ENCODE measurements around the gene SNW1.
A peak's percentile ranks its signal among the peaks of the same experiment; 100 is the strongest.
"Not testable (repeated sequence)": the region's sequence is repeated elsewhere in the genome, so short reads cannot be mapped to it uniquely, and the experiment has no call there.

Gene SNW1

DNA sequence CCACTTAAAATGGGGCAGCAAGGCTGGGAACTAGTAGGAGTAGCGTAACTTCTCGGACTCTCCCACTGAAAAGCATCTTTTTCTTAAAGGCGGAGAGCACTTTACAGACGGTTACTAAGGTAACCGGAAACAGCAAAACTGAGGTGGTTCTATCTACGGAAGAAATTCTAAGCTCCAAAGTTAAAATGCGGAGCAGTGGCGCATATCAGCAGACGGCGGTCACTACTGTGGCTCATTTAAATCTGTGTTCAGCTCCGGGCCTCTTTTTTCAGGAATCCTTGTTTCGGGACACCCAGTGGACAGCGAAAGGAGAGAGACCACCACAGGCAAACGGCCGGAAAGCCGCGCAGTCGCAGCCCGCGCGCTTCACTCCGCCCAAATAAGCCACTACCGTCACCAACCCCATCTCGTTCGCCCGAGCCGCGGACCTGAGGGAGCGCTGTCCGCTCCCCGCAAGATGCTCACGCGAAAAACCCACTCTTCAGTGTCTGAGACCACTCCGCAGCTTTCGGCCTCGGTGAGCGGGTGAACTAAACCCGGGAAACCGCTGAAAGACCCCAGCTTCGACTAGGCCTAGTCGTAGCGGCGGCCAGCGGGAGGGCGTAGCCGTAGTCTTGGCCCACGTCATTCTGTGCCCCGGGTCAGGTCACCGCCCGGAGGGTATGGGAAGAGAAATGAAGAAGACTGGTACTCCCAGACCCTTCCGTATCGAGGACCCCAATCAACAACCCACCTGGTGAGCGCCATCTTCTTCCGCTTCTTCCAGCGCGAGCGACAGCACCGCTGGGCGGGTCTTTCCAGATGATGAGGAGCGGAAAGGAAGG is at the start of gene SNW1:
SNW1 (minus strand) TSS at position 776 of the 824 bp plus-strand sequence; CDS start at position 747, 29 bp downstream.
- DNase-seq (ENCODE audit: low read depth in 2 of 2): peak; percentile 88 to 89

DNA sequence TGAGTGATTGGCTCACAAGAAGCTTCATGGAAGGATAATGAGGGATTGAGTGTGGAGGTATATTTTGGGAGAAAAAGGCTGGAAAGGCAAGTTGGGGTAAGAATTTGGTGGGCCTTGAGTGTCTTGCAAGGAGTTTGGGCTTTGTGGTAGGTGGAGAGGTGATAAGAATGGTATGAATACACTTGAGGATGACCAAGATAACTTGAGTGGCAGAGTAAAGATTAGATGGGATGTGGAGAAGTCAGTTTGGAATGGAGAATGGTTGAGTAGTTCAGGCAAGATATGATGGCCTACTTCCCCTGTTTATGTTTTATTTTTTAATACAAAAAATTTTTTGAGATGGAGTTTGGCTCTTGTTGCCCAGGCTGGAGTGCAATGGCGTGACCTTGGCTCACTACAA is 48.1 kb upstream of the SNW1 start:
- DNase-seq (ENCODE audit: low read depth in 2 of 2): no peak

DNA sequence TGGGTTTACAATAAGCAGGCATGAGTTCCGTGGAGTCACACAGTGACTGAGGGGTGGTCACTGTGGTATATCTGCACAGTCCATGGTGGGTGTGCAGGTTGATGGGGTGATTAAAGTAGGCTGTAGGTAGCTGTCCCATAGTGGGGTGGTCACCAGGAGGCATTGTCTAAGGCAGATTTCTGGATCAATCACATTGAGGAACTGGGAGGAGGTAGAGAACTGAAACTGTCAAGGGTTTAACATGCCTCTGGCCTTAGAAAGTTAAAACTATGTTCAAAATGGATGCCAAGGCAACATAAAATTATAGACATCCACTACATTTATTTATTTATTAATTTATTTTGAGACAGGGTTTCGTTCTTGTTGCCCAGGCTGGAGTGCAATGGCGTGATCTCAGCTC is 47.3 kb upstream of the SNW1 start:
- no peak for DNase-seq (ENCODE audit: low read depth in 2 of 2)

DNA sequence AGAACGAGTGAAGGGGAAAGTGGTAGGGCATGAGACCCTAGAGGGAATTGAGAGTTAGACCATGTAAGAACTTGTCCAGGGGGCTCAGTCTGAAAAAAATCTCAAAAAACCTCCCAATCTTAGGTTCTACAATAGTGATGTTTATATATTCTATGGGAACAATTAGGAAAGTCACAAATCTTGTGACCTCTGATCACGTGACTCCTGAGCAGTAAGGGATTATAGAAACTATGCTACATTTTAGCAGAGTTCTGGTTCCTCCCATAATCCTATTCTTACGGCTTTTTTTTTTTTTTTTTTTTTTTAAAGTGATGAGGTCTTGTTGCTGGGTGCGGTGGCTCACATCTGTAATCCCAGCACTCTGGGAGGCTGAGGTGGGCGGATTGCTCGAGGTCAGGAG is 44.8 kb upstream of the SNW1 start:
- DNase-seq (ENCODE audit: low read depth in 2 of 2): no peak

DNA sequence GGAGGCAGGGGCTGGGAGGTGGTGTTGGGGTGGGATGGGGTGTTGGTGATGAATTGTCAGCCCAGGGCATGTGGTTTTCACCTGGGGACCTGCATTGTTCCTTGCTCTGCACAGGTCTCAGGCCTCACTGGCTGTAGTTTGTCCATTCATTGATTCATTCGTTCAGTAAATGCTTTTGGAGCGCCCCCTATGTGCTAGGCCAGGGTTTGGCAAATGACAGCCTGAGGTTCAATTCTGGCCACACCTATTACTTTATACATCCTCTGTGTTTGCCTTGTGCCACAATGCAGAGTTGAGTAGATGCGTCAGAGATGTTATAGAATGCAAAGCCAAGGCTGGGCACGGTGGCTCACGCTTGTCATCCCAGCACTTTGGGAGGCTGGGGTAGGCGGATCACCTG is 43.6 kb upstream of the SNW1 start:
- no peak for DNase-seq (ENCODE audit: low read depth in 2 of 2)

DNA sequence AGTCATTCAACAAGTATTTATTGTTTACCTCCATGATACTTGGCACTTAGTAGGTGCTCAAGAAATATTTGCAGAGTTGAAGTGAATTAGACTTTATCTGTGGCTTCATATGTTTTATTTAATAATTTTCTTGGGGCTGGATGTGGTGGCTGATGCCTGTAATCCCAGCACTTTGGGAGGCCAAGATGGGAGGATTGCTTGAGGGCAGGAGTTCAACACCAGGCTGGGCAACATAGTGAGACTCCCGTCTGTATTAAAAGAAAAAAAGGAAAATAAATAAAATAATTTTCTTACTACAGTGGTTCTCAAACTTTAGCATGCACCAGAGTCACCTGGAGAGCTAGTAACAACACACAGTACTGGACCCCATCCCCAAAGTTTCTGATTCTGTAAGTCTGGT is 39.9 kb upstream of the SNW1 start:
- no peak for DNase-seq (ENCODE audit: low read depth in 2 of 2)

DNA sequence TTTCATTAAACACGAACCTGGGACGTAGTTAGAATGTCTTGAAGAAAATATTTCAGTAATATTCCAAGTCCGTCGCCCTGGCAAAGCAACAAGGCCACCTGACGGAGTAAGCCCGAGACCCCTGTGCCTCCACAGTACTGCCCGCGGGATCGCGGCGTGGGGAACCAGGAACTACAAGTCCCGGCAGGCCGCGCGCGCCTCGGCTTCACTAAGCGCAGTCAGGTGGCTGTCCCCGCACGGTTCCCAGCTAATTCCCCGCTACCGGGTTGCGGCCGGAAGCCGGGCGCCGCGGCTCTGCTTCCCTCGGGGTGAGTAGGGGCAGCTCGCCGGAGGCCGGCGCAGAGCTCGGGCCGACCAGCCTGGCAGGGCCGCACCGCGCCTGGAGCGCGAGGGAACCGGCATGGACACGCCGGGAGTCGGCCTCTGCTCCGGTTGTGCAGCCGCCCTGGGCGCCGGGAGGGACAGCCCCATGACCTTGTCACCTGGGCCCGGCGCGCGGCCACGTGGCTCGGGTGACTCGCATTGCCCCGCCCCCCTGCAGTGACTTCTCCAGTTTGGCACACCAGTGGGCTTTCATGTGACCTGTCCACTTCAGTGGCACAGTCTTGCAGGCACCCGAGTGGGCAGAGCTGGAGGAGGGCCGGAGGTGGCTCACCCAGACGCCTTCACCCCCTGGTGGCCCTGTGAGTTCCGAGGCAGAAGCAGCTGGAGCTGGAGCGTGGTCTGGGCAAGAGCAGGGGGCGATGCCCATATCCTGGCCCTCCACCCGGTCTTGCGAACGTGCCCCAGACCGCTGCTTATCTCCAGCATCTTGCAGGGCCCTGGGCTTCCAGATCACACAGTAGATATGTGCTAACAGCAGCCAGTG is 39.1 kb upstream of the SNW1 start, which contains the start of gene ADCK1:
ADCK1 (plus strand) TSS at position 247 of the 868 bp plus-strand sequence. CDS start 18,870 bp downstream, outside the sequence.
- peak; percentile 71 to 83 for DNase-seq (ENCODE audit: low read depth in 2 of 2)

DNA sequence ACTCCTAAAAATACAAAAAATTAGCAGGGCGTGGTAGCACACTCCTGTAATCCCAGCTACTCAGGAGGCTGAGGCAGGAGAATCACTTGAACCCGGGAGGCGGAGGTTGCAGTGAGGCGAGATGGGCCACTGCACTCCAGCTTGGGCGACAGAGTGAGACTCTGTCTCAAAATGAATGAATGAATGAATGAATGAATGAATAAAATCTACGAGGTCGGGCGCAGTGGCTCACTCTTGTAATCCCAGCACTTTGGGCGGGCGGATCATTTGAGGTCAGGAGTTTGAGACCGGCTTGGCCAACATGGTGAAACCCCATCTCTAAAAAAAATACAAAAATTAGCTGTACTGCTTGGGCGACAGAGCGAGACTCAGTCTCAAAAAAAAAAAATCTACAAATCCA is 38.5 kb upstream of the SNW1 start:
- DNase-seq (ENCODE audit: low read depth in 2 of 2): not testable (repeated sequence)

DNA sequence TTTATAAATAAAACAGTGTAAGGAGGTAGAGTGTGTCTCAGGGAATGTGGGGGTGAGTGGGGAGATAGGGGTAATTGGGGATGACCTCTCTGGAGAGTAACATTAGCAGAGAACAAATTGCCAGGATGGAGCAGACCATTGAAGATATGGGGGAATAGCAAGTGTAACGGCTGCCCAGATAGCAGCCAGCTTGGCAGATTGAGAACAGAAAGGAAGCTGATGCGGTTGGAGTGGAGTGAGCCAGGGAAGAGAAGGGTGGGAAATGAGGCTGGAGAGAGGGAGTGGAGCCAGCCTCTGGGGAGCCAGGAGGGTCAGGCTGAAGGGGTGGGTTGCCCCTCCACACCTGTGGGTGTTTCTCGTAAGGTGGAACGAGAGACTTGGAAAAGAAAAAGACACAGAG is 33.4 kb upstream of the SNW1 start:
- DNase-seq (ENCODE audit: low read depth in 2 of 2): no peak

DNA sequence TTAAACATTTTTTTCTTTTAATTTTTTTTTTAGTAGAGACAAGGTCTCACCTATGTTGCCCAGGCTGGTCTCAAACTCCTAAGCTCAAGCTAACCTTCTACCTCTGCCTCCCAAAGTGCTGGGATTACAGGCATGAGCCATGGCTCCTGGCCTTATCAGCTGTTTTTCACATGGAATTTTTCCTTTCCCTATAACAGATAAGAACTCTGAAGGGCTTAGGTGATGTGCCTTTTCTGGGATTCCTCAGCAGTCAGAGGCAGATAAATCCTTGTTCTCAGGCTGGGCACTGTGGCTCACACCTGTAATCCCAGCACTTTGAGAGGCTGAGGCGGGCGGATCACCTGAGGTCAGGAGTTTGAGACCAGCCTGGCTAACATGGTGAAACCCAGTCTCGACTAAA is 32.3 kb upstream of the SNW1 start:
- DNase-seq (ENCODE audit: low read depth in 2 of 2): not testable (repeated sequence)

DNA sequence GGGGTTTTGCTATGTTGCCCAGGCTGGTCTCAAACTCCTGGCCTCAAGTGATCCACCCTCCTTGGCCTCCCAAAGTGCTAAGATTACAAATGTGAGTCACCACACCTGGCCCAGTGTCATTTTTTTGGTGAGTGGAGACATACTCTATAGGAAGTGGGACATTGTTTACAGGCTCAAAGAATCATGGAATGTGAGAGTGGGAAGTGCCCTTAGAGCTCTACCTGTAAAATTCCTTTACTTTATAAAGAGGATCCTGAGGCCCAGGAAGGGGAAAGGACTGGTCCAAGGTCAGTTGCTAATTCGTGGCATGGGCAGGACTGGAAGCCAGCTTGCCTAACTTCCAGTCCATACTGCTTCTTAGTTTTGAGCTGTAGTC is 30.3 kb upstream of the SNW1 start:
- DNase-seq (ENCODE audit: low read depth in 2 of 2): no peak

DNA sequence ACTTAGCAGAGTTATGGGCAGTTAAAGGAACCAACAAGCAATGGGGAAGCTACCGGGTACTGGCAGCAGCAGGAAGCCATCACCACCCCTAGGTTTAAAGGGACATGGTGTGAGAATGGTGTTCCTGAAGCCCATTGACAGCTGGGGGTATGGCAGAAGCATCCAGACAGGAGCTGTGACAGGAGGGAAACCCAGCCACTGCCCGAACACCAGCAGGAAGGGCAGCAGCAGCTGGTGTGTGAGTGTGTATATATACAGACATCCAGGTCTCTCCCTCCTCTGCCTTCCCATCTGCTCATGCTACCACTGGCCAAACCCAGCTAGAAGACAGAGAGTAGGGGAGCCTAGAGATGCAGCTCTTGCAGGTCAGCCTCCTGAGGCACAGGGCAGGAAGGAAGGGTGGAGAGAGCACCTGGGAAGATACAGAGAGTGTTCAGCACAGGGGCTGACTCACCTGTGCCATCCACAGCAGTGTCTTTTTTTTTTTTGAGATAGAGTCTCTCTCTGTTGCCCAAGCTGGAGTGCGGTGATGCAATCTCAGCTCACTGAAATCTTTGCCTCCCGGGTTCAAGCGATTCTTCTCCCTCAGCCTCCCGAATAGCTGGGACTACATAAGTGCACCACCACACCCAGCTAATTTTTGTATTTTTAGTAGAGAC is 29.7 kb upstream of the SNW1 start:
- DNase-seq (ENCODE audit: low read depth in 2 of 2): no peak

DNA sequence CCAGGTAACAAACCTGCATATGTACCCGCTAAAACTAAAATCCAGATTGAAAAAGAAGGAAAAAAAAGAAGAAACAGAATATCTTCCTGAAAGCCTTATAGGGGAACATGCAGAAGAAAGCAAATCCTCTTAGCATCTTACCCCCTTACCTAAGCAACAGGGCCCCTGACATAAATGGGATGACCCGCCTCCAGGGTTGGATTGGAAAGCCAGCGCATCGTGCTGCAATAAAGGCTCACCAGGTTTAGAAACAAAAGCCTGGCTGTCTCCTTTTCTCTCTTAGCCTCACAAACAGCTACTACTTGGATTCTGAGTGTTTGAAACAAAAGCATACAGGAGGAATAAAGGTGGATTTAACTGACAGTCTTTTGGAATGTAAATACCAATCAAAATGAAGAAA is 25.2 kb upstream of the SNW1 start:
- no peak for DNase-seq (ENCODE audit: low read depth in 2 of 2)

DNA sequence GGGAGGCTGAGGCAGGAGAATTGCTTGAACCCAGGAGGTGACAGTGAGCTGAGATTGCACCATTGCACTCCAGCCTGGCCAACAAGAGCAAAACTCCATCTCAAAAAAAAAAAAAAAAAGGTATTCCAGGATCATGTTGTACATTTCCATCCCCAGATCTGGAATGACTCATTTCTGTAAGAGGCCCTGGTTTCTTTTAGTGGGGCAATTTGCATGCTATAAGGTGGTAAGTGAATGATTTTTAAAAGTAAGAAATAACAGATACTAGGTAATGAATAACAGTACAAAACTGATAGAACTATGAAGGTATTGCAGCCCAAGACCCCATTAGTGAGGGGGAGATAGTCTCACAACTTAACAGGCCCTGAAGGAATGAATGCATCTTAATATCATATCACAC is 21.2 kb upstream of the SNW1 start:
- no peak for DNase-seq (ENCODE audit: low read depth in 2 of 2)

DNA sequence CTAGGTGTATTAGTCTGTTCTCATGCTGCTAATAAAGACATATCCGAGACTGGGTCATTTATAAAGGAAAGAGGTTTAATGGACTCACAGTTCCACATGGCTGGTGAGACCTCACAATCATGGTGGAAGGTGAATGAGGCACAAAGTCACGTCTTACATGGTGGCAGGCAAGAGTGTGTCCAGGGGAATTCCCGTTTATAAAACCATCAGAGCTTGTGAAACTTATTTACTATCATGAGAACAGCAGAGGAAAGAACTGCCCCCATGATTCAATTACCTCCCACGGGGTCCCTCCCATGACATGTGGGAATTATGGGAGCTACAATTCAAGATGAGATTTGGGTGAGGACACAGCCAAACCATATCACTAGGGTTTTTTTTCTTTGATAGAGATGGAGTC is 13.0 kb upstream of the SNW1 start:
- DNase-seq (ENCODE audit: low read depth in 2 of 2): not testable (repeated sequence)

DNA sequence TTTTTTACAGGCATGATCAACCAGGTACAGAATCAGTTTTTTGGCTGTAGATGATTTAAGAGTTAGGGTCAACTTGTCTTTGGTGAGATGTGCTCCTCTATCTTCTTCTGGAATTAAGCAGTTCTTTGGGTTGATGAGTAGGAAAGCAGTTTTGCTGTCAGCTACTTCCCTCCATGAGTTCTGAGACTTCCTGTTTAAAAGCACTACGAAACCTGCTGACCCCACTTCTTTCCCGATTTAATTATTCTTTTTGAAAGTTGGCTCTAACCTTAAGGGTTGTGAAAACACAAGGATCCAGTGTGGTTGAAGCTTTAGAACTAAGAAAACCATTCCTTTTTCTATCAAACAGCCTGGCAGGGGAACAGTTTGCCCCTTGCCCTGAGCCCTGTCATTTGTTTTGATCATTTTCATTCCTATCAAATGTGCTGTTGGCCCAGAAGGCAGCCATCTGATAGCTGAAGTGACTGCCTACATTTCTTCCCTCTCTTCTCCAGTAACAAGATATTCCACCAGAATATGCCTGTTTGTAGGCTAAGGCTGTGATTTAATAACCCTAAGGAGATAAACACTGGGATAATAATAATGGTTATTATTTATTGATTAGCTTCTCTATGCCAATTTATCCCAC is 7.6 kb upstream of the SNW1 start:
- DNase-seq (ENCODE audit: low read depth in 2 of 2): not testable (repeated sequence)

DNA sequence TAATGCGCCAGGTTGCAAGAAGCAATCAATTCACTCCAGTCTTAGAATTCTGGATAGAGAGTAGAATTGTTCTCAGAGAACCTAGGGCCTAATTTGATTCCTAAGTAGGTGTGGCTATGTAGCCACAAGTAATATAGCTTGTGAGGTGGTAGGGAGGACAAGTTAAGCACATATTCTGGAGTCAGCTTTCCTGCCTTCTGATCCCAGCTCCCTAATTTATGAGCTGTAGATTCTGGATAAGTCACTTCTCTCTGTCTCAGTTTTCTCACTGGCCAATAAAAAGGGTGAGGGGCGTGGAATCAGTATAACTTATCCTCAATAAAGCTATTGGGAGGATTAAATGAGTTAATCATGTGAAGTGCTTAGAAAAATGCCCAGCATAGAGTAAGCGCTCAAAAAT is 3.0 kb upstream of the SNW1 start:
- no peak for DNase-seq (ENCODE audit: low read depth in 2 of 2)

DNA sequence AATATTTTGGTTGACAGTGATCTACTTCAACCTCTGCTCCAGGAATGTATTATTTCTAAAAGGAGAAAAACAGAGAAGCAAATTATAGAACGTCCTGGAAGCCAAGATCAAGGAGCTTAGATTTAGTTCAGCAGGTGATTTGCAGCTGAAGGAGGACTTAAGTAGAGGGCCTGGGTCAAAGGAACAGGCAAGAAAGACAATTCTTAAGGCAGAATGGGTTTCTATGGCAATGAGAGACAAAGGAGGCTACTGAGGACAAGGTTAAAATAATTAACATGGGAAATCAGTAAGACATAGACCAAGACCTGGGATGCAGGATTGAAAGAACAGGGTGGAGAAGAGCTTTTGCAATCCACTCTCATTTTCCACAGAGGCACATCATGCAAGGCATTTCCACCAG is 2.4 kb upstream of the SNW1 start:
- no peak for DNase-seq (ENCODE audit: low read depth in 2 of 2)

DNA sequence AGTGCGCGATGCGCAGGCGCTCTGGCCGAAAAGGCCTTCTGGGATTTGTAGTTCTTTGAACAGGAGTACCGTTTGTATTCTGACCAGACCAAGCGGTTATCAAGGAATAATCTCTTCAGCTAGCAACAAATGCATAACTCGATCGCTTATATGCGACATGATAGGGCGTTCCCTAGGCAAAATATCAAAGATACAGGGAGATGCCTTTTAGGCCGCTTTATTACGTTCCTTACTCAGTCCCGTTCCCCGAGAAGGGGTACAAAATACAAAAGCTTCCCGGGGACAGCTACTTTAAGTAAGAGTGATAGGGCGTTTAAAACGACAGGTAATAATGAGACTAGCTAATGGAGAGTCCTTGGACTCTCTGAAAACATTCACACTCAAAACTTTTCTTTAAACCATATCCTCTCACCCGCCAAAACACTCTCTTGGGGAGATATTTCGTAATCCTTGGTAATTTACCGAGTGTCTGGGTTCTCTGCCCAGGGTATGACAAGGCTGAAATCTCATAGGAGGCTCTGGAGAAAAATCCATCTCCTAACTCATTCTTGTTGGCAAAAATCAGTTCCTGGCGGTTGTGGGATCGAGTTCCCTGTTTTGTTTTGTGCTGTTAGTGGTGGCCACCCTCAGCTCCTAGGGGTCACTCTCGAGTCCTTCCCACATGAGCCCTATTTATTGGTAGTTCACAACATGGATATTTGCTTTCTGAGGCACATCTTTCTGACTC is 412 bp upstream of the SNW1 start:
- no peak for DNase-seq (ENCODE audit: low read depth in 2 of 2)

DNA sequence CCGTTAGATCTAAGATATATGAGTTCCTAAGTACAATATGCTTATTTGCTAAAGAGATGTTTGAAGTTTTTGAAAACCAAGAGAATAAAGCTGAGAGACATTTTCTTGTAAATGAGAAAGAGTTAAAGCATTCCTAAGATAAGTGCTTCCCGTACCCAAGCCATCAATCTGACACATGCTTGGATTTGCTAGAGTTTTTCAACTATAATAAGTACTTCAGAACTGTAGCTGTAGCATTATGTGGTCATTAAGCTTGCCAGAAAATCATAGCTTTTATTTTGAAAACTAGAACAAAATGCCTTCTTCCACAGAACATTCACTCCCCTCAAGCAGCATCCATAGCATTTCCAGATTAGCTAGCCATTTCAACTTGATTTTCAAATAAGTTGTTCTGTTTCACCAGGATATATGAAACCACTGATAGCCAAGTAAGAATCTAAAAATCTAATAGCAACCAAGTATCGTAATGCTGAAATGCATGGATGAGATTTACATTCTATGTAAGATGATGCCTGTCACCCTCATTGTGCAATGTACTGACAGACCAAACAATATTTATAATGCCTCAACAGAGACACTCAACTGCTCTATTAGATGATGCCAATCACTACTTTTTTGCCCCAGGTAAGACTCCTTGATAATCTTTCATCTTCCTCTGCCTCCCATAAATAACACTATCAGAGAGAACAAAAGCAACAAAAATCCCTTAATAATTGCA is 8.0 kb downstream of the SNW1 start:
- no peak for DNase-seq (ENCODE audit: low read depth in 2 of 2)

DNA sequence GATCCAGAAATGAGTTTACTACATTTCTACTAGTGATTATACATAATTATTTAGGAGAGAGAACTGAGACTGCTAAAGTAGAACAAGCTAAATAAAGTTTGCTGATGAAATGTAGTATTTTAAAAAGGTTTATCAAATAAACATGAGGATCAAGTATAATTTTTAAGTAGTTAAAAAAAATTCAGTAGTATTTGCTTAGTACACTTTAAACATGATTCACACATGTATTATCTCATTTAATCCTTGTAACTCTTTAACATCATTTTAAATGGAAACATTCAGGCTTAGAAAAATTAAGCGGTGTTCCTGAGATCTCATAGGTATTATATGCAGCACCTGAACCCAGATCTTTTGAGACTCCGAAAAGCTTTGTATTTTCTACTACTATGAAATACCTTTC is 8.7 kb downstream of the SNW1 start:
- no peak for DNase-seq (ENCODE audit: low read depth in 2 of 2)

Data from stimulated activated CD8-positive, alpha-beta memory T cell treated with anti-CD3 and anti-CD28 coated beads, Interleukin-7, amount 100 ng/mL, for 4 hours (primary cell).